Fibroblast of mammary gland (primary cell): ENCODE data around the gene ALKBH1.
A peak's percentile ranks its signal among the peaks of the same experiment; 100 is the strongest.
"Not testable (repeated sequence)": the region's sequence is repeated elsewhere in the genome, so short reads cannot be mapped to it uniquely, and the experiment has no call there.

ENCODE experiments used
- DNase-seq: peaks from one replicate; pipeline ENCODE4 v3.0.0-alpha.2; 2010; ENCODE audit warnings: low read depth
- H3K4me3 ChIP-seq: 2 replicates; pipeline ENCODE4 v1.5.1; 2011; ENCODE audit warnings: low read depth, mild to moderate bottlenecking, low read length, moderate library complexity; ENCODE audit not compliant: control insufficient read depth
- TF ChIP-seq, protein P1 (sequence below): conservative IDR thresholded peaks from 2 replicates; pipeline ENCODE4 v1.5.1; 2011; ENCODE audit warnings: low read depth, low read length, inconsistent platforms; ENCODE audit not compliant: control insufficient read depth, insufficient read depth

The ALKBH1 gene

DNA sequence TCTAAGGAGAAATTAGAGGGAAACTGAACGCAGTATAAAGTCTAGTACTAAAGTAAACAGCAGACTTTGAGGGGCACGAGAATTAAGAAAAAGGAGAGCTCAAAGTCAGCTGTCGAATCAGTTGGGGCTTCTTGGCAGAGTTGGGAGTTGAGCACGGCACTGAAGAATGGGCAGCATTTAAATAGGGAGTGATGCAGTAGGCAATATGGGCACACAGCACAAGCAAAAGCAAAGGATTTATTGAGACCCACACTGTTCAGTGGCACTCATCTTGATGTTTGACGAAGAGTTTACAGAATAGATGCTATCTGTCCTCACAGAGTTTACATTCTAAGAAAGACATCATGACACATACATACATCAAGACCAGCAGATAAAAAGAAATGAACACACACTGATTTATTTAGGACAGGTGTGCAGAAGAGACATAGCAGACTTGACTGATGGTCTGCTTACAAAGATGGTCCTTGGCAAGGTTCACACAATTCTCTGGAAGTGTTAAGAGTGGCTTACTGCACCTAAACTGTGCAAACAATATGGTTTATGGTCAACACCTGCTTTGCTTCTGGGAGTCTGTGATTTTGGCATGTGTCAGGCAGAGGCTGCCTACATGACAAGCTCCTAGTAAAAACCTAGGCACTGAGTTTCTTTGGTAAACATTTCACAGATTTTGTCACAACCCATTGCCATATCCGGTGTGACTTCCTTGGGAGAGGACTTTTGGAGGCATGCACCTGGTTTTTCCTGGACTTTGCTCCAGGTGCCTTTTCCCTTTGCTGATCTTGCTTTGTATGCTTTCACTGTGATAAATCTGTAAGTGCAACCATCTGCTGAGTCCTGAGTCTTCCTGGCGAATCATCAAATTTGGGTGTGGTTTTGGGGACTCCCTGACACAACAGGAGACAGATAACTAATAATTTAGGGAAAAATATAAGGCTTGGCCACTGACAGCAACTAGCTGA lies 26.3 kb downstream of the ALKBH1 start:
- peak; percentile 57 for DNase-seq
- H3K4me3 ChIP-seq = no peak overlapping the region
- TF ChIP-seq, protein P1, sequence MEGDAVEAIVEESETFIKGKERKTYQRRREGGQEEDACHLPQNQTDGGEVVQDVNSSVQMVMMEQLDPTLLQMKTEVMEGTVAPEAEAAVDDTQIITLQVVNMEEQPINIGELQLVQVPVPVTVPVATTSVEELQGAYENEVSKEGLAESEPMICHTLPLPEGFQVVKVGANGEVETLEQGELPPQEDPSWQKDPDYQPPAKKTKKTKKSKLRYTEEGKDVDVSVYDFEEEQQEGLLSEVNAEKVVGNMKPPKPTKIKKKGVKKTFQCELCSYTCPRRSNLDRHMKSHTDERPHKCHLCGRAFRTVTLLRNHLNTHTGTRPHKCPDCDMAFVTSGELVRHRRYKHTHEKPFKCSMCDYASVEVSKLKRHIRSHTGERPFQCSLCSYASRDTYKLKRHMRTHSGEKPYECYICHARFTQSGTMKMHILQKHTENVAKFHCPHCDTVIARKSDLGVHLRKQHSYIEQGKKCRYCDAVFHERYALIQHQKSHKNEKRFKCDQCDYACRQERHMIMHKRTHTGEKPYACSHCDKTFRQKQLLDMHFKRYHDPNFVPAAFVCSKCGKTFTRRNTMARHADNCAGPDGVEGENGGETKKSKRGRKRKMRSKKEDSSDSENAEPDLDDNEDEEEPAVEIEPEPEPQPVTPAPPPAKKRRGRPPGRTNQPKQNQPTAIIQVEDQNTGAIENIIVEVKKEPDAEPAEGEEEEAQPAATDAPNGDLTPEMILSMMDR = no peak

DNA sequence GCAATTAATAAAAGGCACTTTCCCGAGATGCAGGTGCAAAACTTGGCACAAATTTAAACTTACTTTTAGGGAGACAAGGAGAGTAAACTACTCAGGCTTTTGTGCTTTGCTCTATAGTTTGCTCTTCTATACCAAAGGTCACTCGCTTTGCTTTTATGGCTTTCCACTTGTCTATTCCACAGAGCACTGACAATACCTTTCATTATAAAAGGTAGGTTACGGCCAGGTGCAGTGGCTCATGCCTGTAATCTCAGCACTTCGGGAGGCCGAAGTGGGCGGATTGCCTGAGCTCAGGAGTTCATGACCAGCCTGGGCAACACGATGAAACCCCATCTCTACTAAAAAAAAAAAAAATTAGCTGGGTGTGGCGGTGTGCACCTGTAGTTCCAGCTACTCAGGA lies 32.9 kb downstream of the ALKBH1 start:
- H3K4me3 ChIP-seq = no peak overlapping the region
- TF ChIP-seq, protein P1 = no peak
- DNase-seq = no peak

DNA sequence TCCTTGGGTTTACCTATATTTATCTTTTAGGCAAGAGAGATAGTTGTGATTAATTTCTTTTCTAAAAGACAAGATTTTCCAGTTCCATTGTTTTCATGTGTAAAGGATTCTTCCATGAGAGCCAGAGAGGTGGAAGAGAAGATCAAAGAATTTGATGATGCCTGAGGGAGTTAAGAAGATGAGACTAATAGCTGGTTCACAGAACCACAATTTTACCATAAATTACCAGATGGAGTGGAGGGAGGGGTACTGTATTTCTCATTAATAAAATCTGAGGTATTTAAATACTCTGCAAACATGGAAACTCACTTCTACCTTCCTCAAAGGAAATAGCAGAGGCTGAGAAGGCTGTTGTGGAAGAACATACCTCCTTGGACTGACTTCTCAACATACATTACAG lies 34.6 kb downstream of the ALKBH1 start:
- H3K4me3 ChIP-seq = no peak overlapping the region
- DNase-seq = no peak
- TF ChIP-seq, protein P1 = no peak

DNA sequence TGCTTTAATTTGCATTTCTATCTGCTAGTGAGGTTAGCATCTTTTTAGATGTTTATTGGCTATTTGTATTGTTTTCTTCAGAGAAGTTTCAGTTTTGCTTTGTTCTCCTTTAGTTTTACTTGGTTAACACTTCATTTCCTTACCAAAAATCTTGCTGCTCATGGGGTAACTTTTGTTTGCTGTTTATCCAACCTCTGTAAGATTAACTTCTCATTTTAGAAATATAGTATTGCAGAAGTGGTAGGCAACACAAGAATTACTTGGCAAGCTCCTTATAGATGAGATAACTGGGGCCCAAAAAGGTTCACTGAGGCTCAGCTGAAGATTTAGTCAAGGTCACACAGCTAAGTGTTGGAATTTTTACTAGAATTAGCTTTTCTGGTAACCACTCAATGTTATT lies 40.5 kb downstream of the ALKBH1 start:
- TF ChIP-seq, protein P1 = no peak
- no peak overlapping the region for H3K4me3 ChIP-seq
- no peak for DNase-seq

DNA sequence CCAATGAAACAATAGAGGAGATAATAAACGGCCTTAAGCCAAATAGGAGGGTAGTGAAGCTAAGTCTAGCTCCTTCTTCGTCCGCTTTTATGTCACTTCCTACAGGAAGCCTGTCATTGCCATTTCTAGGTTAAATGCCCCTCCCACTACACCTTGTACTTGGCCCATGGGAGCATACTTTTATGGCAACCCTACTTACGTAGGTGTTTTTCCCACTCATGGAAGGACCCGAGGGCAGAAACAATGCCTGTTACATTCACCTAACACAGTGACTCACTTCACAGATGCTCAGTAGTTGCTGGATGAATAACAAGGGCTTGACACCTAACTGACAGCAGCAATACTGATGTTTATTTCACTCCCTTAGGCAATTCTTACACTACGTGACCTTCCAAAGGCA lies 44.5 kb downstream of the ALKBH1 start:
- peak; percentile 36 for DNase-seq
- TF ChIP-seq, protein P1 = no peak
- H3K4me3 ChIP-seq = no peak overlapping the region

DNA sequence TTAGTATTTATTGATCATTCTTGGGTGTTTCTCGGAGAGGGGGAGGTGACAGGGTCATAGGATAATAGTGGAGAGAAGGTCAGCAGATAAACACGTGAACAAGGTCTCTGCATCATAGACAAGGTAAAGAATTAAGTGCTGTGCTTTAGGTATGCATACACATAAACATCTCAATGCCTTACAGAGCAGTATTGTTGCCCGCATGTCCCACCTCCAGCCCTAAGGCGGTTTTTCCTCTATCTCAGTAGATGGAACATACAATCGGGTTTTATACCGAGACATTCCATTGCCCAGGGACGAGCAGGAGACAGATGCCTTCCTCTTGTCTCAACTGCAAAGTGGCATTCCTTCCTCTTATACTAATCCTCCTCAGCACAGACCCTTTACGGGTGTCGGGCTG lies 46.3 kb downstream of the ALKBH1 start:
- DNase-seq, H3K4me3 ChIP-seq: not testable (repeated sequence)

DNA sequence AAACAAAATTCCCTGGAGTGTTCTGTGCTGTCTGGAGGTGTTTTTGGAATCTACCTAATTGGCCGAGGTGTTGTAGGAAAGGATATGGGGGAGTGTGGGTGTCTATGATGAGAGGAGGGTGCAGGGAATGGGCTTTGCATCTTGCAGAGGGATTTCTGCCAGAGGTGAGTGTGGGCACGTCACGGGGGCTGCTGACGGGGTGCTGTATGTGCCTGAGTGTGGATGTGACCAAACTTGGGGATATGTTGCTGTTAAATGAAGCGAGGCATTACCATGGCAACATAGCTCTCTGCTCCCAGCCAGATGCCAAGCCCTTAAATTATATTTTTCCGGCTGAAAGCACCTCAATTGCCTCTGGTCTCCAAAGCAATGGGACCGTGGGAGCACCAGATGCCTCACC lies 47.1 kb downstream of the ALKBH1 start:
- DNase-seq = no peak
- no peak overlapping the region for H3K4me3 ChIP-seq
- TF ChIP-seq, protein P1 = no peak
